ENCODE data around the gene RFX6. TPM values are rescaled to one million over a fixed set of nuclear protein-coding genes. Genes with fewer than 3 reads are reported as not detected.

RFX6 gene
- total RNA-seq, 2 experiments from 2014 or later, result not detected

GRCh38 chr6:116945809-116946208, 68.8 kb downstream of the RFX6 start:
- no peak for TF ChIP-seq CTCF (IDR thresholded peaks at IDR 0.05)
- Histone ChIP-seq H3K9me3 (ENCODE audit: control insufficient read depth in 1 of 2, insufficient read depth in 1 of 2, low read length in 2 of 2) (no peaks in the 10 kb centered on the region), H3K4me3 (ENCODE audit: low read length) (no peak overlapping the region), H3K36me3 (ENCODE audit: insufficient read depth, low read length) (no peaks in the 10 kb centered on the region), H3K4me1 (ENCODE audit: insufficient read depth, low read length) (no peaks in the 10 kb centered on the region), H3K27ac (ENCODE audit: low read depth in 1 of 2, low read length in 2 of 2) (no peak overlapping the region), H3K27me3 (ENCODE audit: control insufficient read depth in 1 of 2, insufficient read depth in 2 of 2, low read length in 2 of 2) (no peaks in the 10 kb centered on the region)
- Mint-ChIP-seq H3K4me3 (no peak overlapping the region), H3K9me3 (peaks cover 2% of the 10 kb centered on the region), H3K36me3 (ENCODE audit: low read depth) (no peaks in the 10 kb centered on the region), H3K4me1 (ENCODE audit: low read depth) (no peaks in the 10 kb centered on the region), H3K27me3 (peaks cover 10% of the 10 kb centered on the region), H3K27ac (no peak overlapping the region)
- intact Hi-C loops (cut with DNase I, micrococcal nuclease), result no loop called here
- DNase-seq (no peak), ATAC-seq (ENCODE audit: poor library complexity) (no peak)
- POLR2A ChIA-PET, result no interaction called here
- CTCF ChIA-PET, result no interaction called here

- DNase-seq (no peak), ATAC-seq (ENCODE audit: poor library complexity) (no peak)
- TF ChIP-seq CTCF (IDR thresholded peaks at IDR 0.05), result no peak
- H3K4me1 ChIP-seq (ENCODE audit: insufficient read depth, low read length), result no peaks in the 10 kb centered on the region
- H3K4me3 ChIP-seq (ENCODE audit: low read length), result no peak overlapping the region
- no peaks in the 10 kb centered on the region for H3K36me3 Mint-ChIP-seq (ENCODE audit: low read depth)
- no peaks in the 10 kb centered on the region for H3K27me3 ChIP-seq (ENCODE audit: control insufficient read depth in 1 of 2, insufficient read depth in 2 of 2, low read length in 2 of 2)
- CTCF ChIA-PET, result interaction anchor here (0.9 kb wide), 1 partner anchor 12 kb away, joined by 3 read pairs; no protein-coding TSS in a partner anchor
- H3K4me1 Mint-ChIP-seq (ENCODE audit: low read depth), result no peaks in the 10 kb centered on the region
- peaks cover 5% of the 10 kb centered on the region for H3K27me3 Mint-ChIP-seq
- no peaks in the 10 kb centered on the region for H3K9me3 ChIP-seq (ENCODE audit: control insufficient read depth in 1 of 2, insufficient read depth in 1 of 2, low read length in 2 of 2)
- peaks cover 2% of the 10 kb centered on the region for H3K9me3 Mint-ChIP-seq
- H3K4me3 Mint-ChIP-seq, result no peak overlapping the region
- POLR2A ChIA-PET, result no interaction called here
- intact Hi-C loops (cut with DNase I, micrococcal nuclease), result no loop called here
- H3K36me3 ChIP-seq (ENCODE audit: insufficient read depth, low read length), result no peaks in the 10 kb centered on the region
- no peak overlapping the region for H3K27ac ChIP-seq (ENCODE audit: low read depth in 1 of 2, low read length in 2 of 2)
- H3K27ac Mint-ChIP-seq, result no peak overlapping the region
Measured at GRCh38 chr6:116948533-116949304, 71.7 kb downstream of the RFX6 start.

- ChIA-PET POLR2A (no interaction called here), CTCF (no interaction called here)
- Mint-ChIP-seq H3K4me1 (ENCODE audit: low read depth) (no peaks in the 10 kb centered on the region), H3K36me3 (ENCODE audit: low read depth) (no peaks in the 10 kb centered on the region), H3K9me3 (peaks cover 2% of the 10 kb centered on the region), H3K4me3 (no peak overlapping the region), H3K27ac (no peak overlapping the region), H3K27me3 (peaks cover 5% of the 10 kb centered on the region)
- Histone ChIP-seq H3K36me3 (ENCODE audit: insufficient read depth, low read length) (no peaks in the 10 kb centered on the region), H3K4me1 (ENCODE audit: insufficient read depth, low read length) (no peaks in the 10 kb centered on the region), H3K27me3 (ENCODE audit: control insufficient read depth in 1 of 2, insufficient read depth in 2 of 2, low read length in 2 of 2) (no peaks in the 10 kb centered on the region), H3K4me3 (ENCODE audit: low read length) (no peak overlapping the region), H3K9me3 (ENCODE audit: control insufficient read depth in 1 of 2, insufficient read depth in 1 of 2, low read length in 2 of 2) (no peaks in the 10 kb centered on the region), H3K27ac (ENCODE audit: low read depth in 1 of 2, low read length in 2 of 2) (no peak overlapping the region)
- DNase-seq (no peak), ATAC-seq (ENCODE audit: poor library complexity) (no peak)
- TF ChIP-seq CTCF (IDR thresholded peaks at IDR 0.05), result no peak
- intact Hi-C loops (cut with DNase I, micrococcal nuclease), result no loop called here
Measured at GRCh38 chr6:116949964-116950363, 72.9 kb downstream of the RFX6 start.
